Activated gamma-delta T cell treated with anti-CD3 and anti-CD28 coated beads, Interleukin-2, amount 50 U/mL, for 16 hours (primary cell): ENCODE data around the gene MOAP1.
"Not testable (repeated sequence)": the region's sequence is repeated elsewhere in the genome, so short reads cannot be mapped to it uniquely, and the experiment has no call there.

Experiments used
- DNase-seq: peaks from one replicate; pipeline ENCODE4 v3.0.0-alpha.2; 2020; ENCODE audit warnings: low read depth

MOAP1 gene

DNA sequence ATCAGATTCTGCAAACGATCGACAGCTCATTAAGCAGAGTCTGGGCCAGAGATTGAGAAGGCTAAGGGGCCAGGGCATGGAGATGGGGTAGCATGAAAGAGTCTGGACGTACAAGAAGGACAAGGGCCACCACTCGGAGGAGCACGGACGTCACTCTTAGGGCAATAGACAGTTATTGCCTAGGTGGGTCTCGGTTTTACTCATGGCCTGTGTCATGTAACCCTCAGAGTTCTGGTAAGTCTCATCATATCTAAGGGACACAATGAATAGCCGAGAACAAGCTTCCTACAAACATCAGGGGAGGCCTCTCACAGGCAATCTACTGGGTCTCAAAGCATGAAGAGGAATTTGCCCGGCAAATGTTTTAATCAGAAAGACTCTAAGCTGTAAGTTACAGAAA is 38.6 kb downstream of the MOAP1 start:
- DNase-seq: no peak

GRCh38 chr14:93142854-93143652 is 41.6 kb downstream of the MOAP1 start:
- no peak for DNase-seq

GRCh38 chr14:93137864-93138263 is 46.8 kb downstream of the MOAP1 start:
- DNase-seq: no peak

GRCh38 chr14:93136508-93136907 is 48.2 kb downstream of the MOAP1 start:
- DNase-seq: not testable (repeated sequence)

- DNase-seq: no peak
Observed at GRCh38 chr14:93136009-93136408, 48.7 kb downstream of the MOAP1 start.

DNA sequence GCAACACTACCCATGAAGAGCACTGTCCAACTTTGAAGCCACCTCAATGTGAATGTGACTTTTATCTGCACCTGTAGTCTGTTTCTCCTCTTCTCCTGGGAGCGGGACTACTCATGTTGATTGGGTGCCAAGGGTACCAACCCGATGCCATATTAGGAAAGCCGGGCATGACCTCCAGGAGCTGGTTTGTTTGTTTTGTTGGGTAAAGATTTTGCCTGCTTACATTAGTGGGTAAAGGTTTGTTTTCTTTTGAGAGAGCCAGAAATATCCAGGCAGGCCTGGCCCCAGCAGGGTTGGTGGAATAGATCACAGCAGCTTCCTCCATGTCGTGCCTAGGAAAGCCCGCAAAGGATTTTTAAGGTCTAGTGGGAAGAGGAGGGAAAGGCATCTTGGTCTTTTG is 49.3 kb downstream of the MOAP1 start:
- no peak for DNase-seq

DNA sequence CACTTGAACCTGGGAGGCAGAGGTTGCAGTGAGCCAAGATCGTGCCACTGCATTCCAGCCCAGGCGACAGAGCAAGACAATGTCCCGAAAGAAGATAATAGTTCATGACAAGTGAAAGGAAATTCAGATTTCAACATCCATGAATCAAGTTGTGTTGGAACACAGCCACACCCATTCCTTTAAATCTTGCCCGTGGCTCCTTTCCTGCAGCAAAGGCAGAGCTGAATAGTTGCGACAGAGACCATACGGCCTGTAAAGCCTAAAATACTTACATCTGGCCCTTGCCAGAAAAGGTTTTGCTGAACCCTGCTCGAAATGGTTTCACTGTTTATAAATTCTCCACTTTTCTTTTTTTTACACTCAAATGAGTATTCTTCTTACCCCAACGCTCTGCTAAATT is 51.2 kb downstream of the MOAP1 start:
- no peak for DNase-seq

DNA sequence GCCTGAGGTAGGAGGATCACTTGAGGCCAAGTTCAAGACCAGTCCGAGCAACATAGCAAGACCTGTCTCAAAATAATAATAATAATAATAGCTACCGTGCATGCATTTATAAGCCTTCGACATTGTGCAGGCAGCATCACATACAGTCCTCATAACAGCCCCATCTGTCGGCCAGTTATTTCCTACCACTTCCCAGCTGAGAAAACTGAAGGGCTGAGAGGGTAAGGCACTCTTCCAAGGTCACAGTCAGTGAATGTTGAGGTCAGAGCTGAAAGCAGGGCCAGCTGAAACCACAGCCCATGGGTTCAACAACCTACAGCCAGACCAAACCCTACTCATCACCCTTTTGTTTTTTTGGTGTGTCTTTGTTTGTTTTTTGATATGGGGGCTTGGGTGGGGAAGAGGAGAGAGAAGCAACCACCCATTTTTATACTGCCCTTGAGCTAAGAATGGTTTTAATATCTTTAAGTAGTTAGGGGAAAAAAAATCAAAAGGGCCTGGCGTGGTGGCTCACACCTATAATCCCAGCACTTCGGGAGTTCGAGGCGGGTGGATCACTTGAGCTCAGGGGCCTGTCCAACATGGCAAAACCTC is 52.1 kb downstream of the MOAP1 start:
- peak; percentile 9 for DNase-seq
